Ascending aorta (tissue), 2 donors: ENCODE results near the gene SPAG7. TPM values are rescaled to one million over a fixed set of nuclear protein-coding genes. Genes with fewer than 3 reads are reported as not detected.
A peak's percentile ranks its signal among the peaks of the same experiment; 100 is the strongest.

ENCODE experiments used
- DNase-seq, 2 donors: peaks; one replicate each; pipeline ENCODE4 v3.0.0-alpha.2; 2019; ENCODE audit warnings: low spot score in 2 of 2
- H3K27ac ChIP-seq, 2 donors: fragments of 200-600 bp; sonication (generic); one replicate each; pipeline ENCODE4 v1.5.1; 2016 to 2017; ENCODE audit warnings: mild to moderate bottlenecking in 1 of 2
- H3K27me3 ChIP-seq: fragments of 200-600 bp; sonication (generic); one replicate; pipeline ENCODE4 v1.5.1; 2017
- H3K36me3 ChIP-seq, 2 donors: fragments of 200-600 bp; sonication (generic); one replicate each; pipeline ENCODE4 v1.5.1; 2016
- H3K4me1 ChIP-seq, 2 donors: fragments of 200-600 bp; sonication (generic); one replicate each; pipeline ENCODE4 v1.5.1; 2016 to 2017; ENCODE audit warnings: mild to moderate bottlenecking in 1 of 2
- H3K4me3 ChIP-seq, 2 donors: fragments of 200-600 bp; sonication (generic); one replicate each; pipeline ENCODE4 v1.5.1; 2016 to 2017; ENCODE audit warnings: mild to moderate bottlenecking in 1 of 2
- H3K9me3 ChIP-seq, 2 donors: fragments of 200-600 bp; sonication (generic); one replicate each; pipeline ENCODE4 v1.5.1; 2016
- CTCF ChIP-seq, 3 experiments: fragments of 200-600 bp in 2 of 3; fragments of 450-650 bp in 1 of 3; sonication (generic) in 2 of 3; IDR thresholded peaks; one replicate each; pipeline ENCODE4 v1.5.1; 2016 to 2019; ENCODE audit warnings: antibody characterized with exemption in 3 of 3, mild to moderate bottlenecking in 1 of 3, moderate library complexity in 1 of 3
- intact Hi-C: fragments of 100-400 bp; cut with DNase I; formaldehyde crosslinking; loops from one replicate; pipeline ENCODE4 v1.15.1; 2023
- total RNA-seq: library from RNA; depleted of rRNA; stranded (reverse); fragments of >200 nt; gene quantifications from one replicate; pipeline ENCODE4 v1.1.0, GENCODE V29; 2016

The SPAG7 gene
- total RNA-seq, 1 donor from 2014 or later: 4.9 TPM

GRCh38 chr17:4938069-4938491 is 29.5 kb downstream of the SPAG7 start:
- intact Hi-C loops: loop anchor here (2.0 kb wide), 1 partner anchor 35 kb away; the partner anchor contains the start of gene CHRNE
- H3K4me1 ChIP-seq: peaks cover 11 to 22% of the 10 kb centered on the region in 2 donors
- H3K4me3 ChIP-seq: no peak overlapping the region

GRCh38 chr17:4937553-4937952 is 30.1 kb downstream of the SPAG7 start:
- peaks cover 11 to 22% of the 10 kb centered on the region in 2 donors for H3K4me1 ChIP-seq
- no peak overlapping the region for H3K4me3 ChIP-seq
- H3K36me3 ChIP-seq: peaks cover 18 to 29% of the 10 kb centered on the region in 2 donors
- intact Hi-C loops: no loop called here
- H3K27ac ChIP-seq: no peak overlapping the region
- no peak for DNase-seq
- TF ChIP-seq CTCF (IDR thresholded peaks at IDR 0.05): no peak
- H3K9me3 ChIP-seq: no peaks in the 10 kb centered on the region
- no peaks in the 10 kb centered on the region for H3K27me3 ChIP-seq

More at GRCh38 chr17:4938069-4938491, 29.5 kb downstream of the SPAG7 start:
- no peaks in the 10 kb centered on the region for H3K9me3 ChIP-seq
- no peaks in the 10 kb centered on the region for H3K27me3 ChIP-seq
- no peak for DNase-seq
- H3K27ac ChIP-seq: peak overlapping the region in 1 of 2 donors; percentile 92
- no peak for TF ChIP-seq CTCF (IDR thresholded peaks at IDR 0.05)
- peaks cover 21 to 34% of the 10 kb centered on the region in 2 donors for H3K36me3 ChIP-seq

- Histone ChIP-seq H3K4me3 (no peak overlapping the region), H3K36me3 (peaks cover 18 to 20% of the 10 kb centered on the region in 2 donors), H3K4me1 (peaks cover 11 to 15% of the 10 kb centered on the region in 2 donors), H3K27ac (no peak overlapping the region), H3K27me3 (no peaks in the 10 kb centered on the region), H3K9me3 (no peaks in the 10 kb centered on the region)
- intact Hi-C loops: no loop called here
- no peak for DNase-seq
- no peak for TF ChIP-seq CTCF (IDR thresholded peaks at IDR 0.05)
Observed at GRCh38 chr17:4936436-4936835, 31.2 kb downstream of the SPAG7 start.

- DNase-seq: no peak
- TF ChIP-seq CTCF (IDR thresholded peaks at IDR 0.05): no peak
- intact Hi-C loops: no loop called here
Observed at GRCh38 chr17:4935650-4936049, 32.0 kb downstream of the SPAG7 start.

GRCh38 chr17:4934173-4934979 is 33.2 kb downstream of the SPAG7 start:
- peaks cover 4 to 9% of the 10 kb centered on the region in 2 donors for H3K4me1 ChIP-seq
- no peak for DNase-seq
- peak overlapping the region in 1 of 2 donors; percentile 5 for H3K27ac ChIP-seq
- intact Hi-C loops: no loop called here
- peaks cover 18 to 20% of the 10 kb centered on the region in 2 donors for H3K36me3 ChIP-seq
- no peaks in the 10 kb centered on the region for H3K27me3 ChIP-seq
- TF ChIP-seq CTCF (IDR thresholded peaks at IDR 0.05): no peak
- no peaks in the 10 kb centered on the region for H3K9me3 ChIP-seq
- no peak overlapping the region for H3K4me3 ChIP-seq

More at GRCh38 chr17:4935650-4936049, 32.0 kb downstream of the SPAG7 start:
- Histone ChIP-seq H3K27me3 (no peaks in the 10 kb centered on the region), H3K27ac (no peak overlapping the region), H3K4me1 (peaks cover 4 to 9% of the 10 kb centered on the region in 2 donors), H3K4me3 (no peak overlapping the region), H3K9me3 (no peaks in the 10 kb centered on the region), H3K36me3 (peaks cover 18 to 20% of the 10 kb centered on the region in 2 donors)
